MCF 10A (cell line): ENCODE data around the gene POU2AF1. TPM values are rescaled to one million over a fixed set of nuclear protein-coding genes. Genes with fewer than 3 reads are reported as not detected.

ENCODE experiments used
- BruUV-seq: library from RNA; stranded (reverse); fragments of 400-500 nt; replicated peaks from 2 replicates; lab custom pipeline; 2021; lab: Mats Ljungman, UMichigan
- CTCF ChIA-PET: fragments of 300-600 bp; sonication (Branson Sonifier 250); formaldehyde crosslinking; extraction: SDS; loops from one replicate; lab custom pipeline; 2021; ENCODE audit warnings: antibody characterized with exemption, inconsistent platforms; lab: Yijun Ruan, JAX
- POLR2A ChIA-PET: fragments of 300-600, 350-650 bp; sonication (Branson Sonifier 250); formaldehyde crosslinking; extraction: SDS; loops from one replicate; lab custom pipeline; 2020; ENCODE audit warnings: antibody characterized with exemption, inconsistent platforms; lab: Yijun Ruan, JAX
- DNase-seq: peaks from one replicate; pipeline ENCODE4 v3.0.0-alpha.2; 2018; ENCODE audit not compliant: unreplicated experiment
- H3K27ac Mint-ChIP-seq: one replicate; pipeline ENCODE4 v1.8.0; 2022; ENCODE audit warnings: mild to moderate bottlenecking, low read depth, mixed read lengths; ENCODE audit not compliant: unreplicated experiment
- H3K27me3 Mint-ChIP-seq: one replicate; pipeline ENCODE4 v1.8.0; 2022; ENCODE audit warnings: mixed read lengths; ENCODE audit not compliant: insufficient read depth, unreplicated experiment
- H3K36me3 Mint-ChIP-seq: one replicate; pipeline ENCODE4 v1.8.0; 2022; ENCODE audit warnings: mild to moderate bottlenecking, moderate library complexity, mixed read lengths; ENCODE audit not compliant: insufficient read depth, unreplicated experiment
- H3K4me1 Mint-ChIP-seq: one replicate; pipeline ENCODE4 v1.8.0; 2022; ENCODE audit warnings: mixed read lengths; ENCODE audit not compliant: insufficient read depth, unreplicated experiment
- H3K4me3 Mint-ChIP-seq: one replicate; pipeline ENCODE4 v1.8.0; 2022; ENCODE audit warnings: mild to moderate bottlenecking, moderate library complexity, mixed read lengths; ENCODE audit not compliant: unreplicated experiment
- H3K9me3 Mint-ChIP-seq: one replicate; pipeline ENCODE4 v1.8.0; 2022; ENCODE audit warnings: mixed read lengths; ENCODE audit not compliant: unreplicated experiment
- CTCF ChIP-seq: fragments of 200-600 bp; IDR thresholded peaks from one replicate; pipeline ENCODE4 v1.8.0; 2022; ENCODE audit warnings: antibody characterized with exemption, mild to moderate bottlenecking; ENCODE audit not compliant: unreplicated experiment
- intact Hi-C: fragments of 100-400 bp; cut with micrococcal nuclease; formaldehyde crosslinking; loops from 2 replicates; pipeline ENCODE4 v1.14.1; 2022
- total RNA-seq: library from RNA; stranded (reverse); gene quantifications from 2 replicates; pipeline ENCODE4 v1.2.3, GENCODE V29; 2022

The POU2AF1 gene
- total RNA-seq, 1 experiment from 2014 or later, result not detected

- CTCF ChIA-PET, result interaction anchor here (0.6 to 1.9 kb wide), 2 partner anchors 45 to 98 kb away, joined by 6 read pairs; no protein-coding TSS in a partner anchor
- POLR2A ChIA-PET, result interaction anchor here (1.3 to 1.4 kb wide), 2 partner anchors 12 to 26 kb away, joined by 3 to 8 read pairs; no protein-coding TSS in a partner anchor
- no TSS peak for BruUV-seq
- intact Hi-C loops, result no loop called here
- Mint-ChIP-seq H3K27me3 (peaks cover 19% of the 10 kb centered on the region), H3K36me3 (no peaks in the 10 kb centered on the region), H3K9me3 (no peaks in the 10 kb centered on the region), H3K27ac (no peak overlapping the region), H3K4me1 (no peaks in the 10 kb centered on the region), H3K4me3 (no peak overlapping the region)
- DNase-seq, result peak; percentile 45
- TF ChIP-seq CTCF, result no peak
These were observed 49.5 kb downstream of the POU2AF1 start for GRCh38 chr11:111329306-111330204.

GRCh38 chr11:111327908-111328624 is 51.0 kb downstream of the POU2AF1 start:
- BruUV-seq, result no TSS peak
- no peak for DNase-seq
- Mint-ChIP-seq H3K36me3 (no peaks in the 10 kb centered on the region), H3K9me3 (no peaks in the 10 kb centered on the region), H3K27ac (no peak overlapping the region), H3K4me1 (no peaks in the 10 kb centered on the region), H3K4me3 (no peak overlapping the region), H3K27me3 (peaks cover 22% of the 10 kb centered on the region)
- intact Hi-C loops, result no loop called here
- ChIA-PET CTCF (interaction anchor here (1.9 kb wide), 1 partner anchor 100 kb away, joined by 6 read pairs; no protein-coding TSS in a partner anchor), POLR2A (interaction anchor here (0.9 to 1.9 kb wide), 3 partner anchors 9 to 24 kb away, joined by 3 to 5 read pairs (median 3); no protein-coding TSS in a partner anchor)
- TF ChIP-seq CTCF, result no peak

DNA sequence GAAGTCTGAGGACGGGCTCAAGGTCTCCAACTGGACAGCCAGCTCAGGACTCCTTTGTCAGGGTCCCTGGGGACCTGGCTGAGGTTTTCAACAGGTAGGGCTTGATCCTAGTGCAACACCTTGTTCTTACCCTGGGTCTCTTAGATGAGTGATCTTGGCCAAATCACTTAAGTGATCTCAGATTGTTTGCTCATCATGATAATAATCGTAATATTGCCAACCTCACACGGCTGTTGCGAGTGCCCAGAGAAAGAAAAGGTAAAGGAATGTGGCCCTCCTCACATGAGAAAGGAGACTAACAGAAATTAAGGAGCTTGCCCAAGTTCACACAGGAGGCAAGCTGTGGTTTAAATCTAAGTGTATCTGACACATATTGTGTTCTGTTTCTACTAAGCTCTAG is 52.3 kb downstream of the POU2AF1 start:
- no peaks in the 10 kb centered on the region for H3K9me3 Mint-ChIP-seq
- BruUV-seq, result no TSS peak
- intact Hi-C loops, result no loop called here
- no peak for TF ChIP-seq CTCF
- H3K27me3 Mint-ChIP-seq, result peaks cover 28% of the 10 kb centered on the region
- POLR2A ChIA-PET, result interaction anchor here (0.6 to 0.7 kb wide), 3 partner anchors 17 to 563 kb away, joined by 3 to 4 read pairs (median 3); no protein-coding TSS in a partner anchor
- DNase-seq, result no peak
- no peak overlapping the region for H3K4me3 Mint-ChIP-seq
- H3K36me3 Mint-ChIP-seq, result no peaks in the 10 kb centered on the region
- H3K4me1 Mint-ChIP-seq, result no peaks in the 10 kb centered on the region
- no peak overlapping the region for H3K27ac Mint-ChIP-seq
- CTCF ChIA-PET, result interaction anchor here (1.1 kb wide), 1 partner anchor 44 kb away, joined by 5 read pairs; no protein-coding TSS in a partner anchor

GRCh38 chr11:111325259-111325658 is 53.8 kb downstream of the POU2AF1 start:
- H3K36me3 Mint-ChIP-seq, result no peaks in the 10 kb centered on the region
- H3K4me3 Mint-ChIP-seq, result no peak overlapping the region
- DNase-seq, result no peak
- H3K27me3 Mint-ChIP-seq, result peaks cover 43% of the 10 kb centered on the region
- no TSS peak for BruUV-seq
- ChIA-PET POLR2A (interaction anchor here (0.7 to 1.0 kb wide), 4 partner anchors 22 to 101 kb away, joined by 3 to 4 read pairs (median 3); no protein-coding TSS in a partner anchor), CTCF (interaction anchor here (1.6 kb wide), 1 partner anchor 52 kb away, joined by 5 read pairs; no protein-coding TSS in a partner anchor)
- intact Hi-C loops, result no loop called here
- no peak overlapping the region for H3K27ac Mint-ChIP-seq
- TF ChIP-seq CTCF, result no peak
- no peaks in the 10 kb centered on the region for H3K4me1 Mint-ChIP-seq
- H3K9me3 Mint-ChIP-seq, result no peaks in the 10 kb centered on the region
